Right lobe of liver (tissue), 6 donors: Measurements from ENCODE around the gene STPG4. TPM values are rescaled to one million over a fixed set of nuclear protein-coding genes. Genes with fewer than 3 reads are reported as not detected.

Experiments used
- ATAC-seq, 4 donors: fragments of 200-7000 bp; cut with Tn5 transposase; one replicate each; pipeline ENCODE4 v1.9.1; 2020; ENCODE audit warnings: mild to moderate bottlenecking in 4 of 4, moderate library complexity in 4 of 4
- DNase-seq, 3 donors: peaks; one replicate each; pipeline ENCODE4 v3.0.0-alpha.2; 2020
- H3K27ac ChIP-seq, 3 donors: fragments of 200-600 bp; one replicate each; pipeline ENCODE4 v1.8.0; 2022
- H3K27me3 ChIP-seq, 2 donors: fragments of 200-600 bp; one replicate each; pipeline ENCODE4 v1.8.0; 2022
- H3K36me3 ChIP-seq, 4 donors: fragments of 200-600 bp; sonication (generic) in 1 of 4; one replicate each; pipeline versions ENCODE4 v1.5.1 to v1.8.0; 2017 to 2022; ENCODE audit warnings: control low read depth in 1 of 4
- H3K4me1 ChIP-seq, 4 donors: fragments of 200-600 bp; sonication (generic) in 1 of 4; one replicate each; pipeline versions ENCODE4 v1.5.1 to v1.8.0; 2017 to 2022; ENCODE audit warnings: control low read depth in 1 of 4
- H3K4me3 ChIP-seq, 3 donors: fragments of 200-600 bp; one replicate each; pipeline ENCODE4 v1.8.0; 2022
- H3K9me3 ChIP-seq, 4 donors: fragments of 200-600 bp; sonication (generic) in 1 of 4; one replicate each; pipeline versions ENCODE4 v1.5.1 to v1.8.0; 2017 to 2022; ENCODE audit warnings: control low read depth in 1 of 4
- POLR2A ChIP-seq: fragments of 450-650 bp; IDR thresholded peaks from one replicate; pipeline ENCODE4 v1.6.1; 2017; ENCODE audit warnings: antibody characterized with exemption, mild to moderate bottlenecking
- WGBS: methylation state at CpG from one replicate; pipeline ENCODE4 v1.1.6; 2018; ENCODE audit warnings: low coverage, low lambda C conversion rate; ENCODE audit not compliant: insufficient coverage; ENCODE audit errors: missing lambda C conversion rate; 5-methylcytosine and 5-hydroxymethylcytosine counted together
- intact Hi-C, 2 donors: fragments of 100-400 bp; cut with DNase I; formaldehyde crosslinking; loops; one replicate each; pipeline versions ENCODE4 v1.11.2 to v1.14.1; 2022
- total RNA-seq, 6 experiments: library from RNA; depleted of rRNA in 2 of 6; stranded (reverse); fragments of >200 nt in 2 of 6; fragmentation: NEBNext Ultra II Directional in 3 of 6; extraction: Animal tissue kit (Norgen Biotek cat#: 25700) in 3 of 6; gene quantifications; one replicate each; pipeline versions ENCODE4 v1.1.0 to v1.2.4, GENCODE V29; 2016 to 2023
- TF ChIP-seq, protein P1 (sequence below), 4 donors: fragments of 200-600 bp in 3 of 4; fragments of 450-650 bp in 1 of 4; IDR thresholded peaks; one replicate each; pipeline versions ENCODE4 v1.5.1 to v1.8.0; 2016 to 2022; ENCODE audit warnings: antibody characterized with exemption in 4 of 4, mild to moderate bottlenecking in 2 of 4
- donor health status: DM: no; HTN: yes; CAD: no.
- donor health status: DM: no; HTN: no; CAD: no.
- donor health status: DM: no; HTN: no; CAD: no.
- donor health status: DM: no; HTN: yes; CAD: no.
- donor health status: DM: no; HTN: yes; CAD: no.

STPG4 gene
- total RNA-seq, 6 experiments from 2014 or later = not detected

DNA sequence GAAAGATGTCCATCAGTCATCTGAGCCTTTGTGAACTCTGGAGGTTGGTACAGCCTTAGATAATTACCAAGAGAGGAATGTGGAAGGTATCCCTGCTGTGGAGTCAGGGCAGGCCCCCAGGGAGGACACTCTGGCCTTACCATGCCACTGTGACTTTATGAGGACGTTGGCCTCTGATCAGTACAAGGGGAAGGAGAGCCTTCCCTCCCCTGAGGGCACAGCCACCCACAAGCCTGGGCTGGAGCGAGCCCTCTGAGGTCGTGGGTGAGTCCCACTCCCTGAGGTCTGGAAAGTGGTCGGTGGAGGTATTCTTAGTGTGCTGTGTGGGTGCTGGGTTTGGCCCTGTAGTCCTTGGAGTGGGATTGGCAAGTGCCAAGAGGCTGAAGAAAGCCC is 91.6 kb downstream of the STPG4 start:
- H3K27me3 ChIP-seq = no peaks in the 10 kb centered on the region
- TF ChIP-seq POLR2A = no peak
- TF ChIP-seq, protein P1, sequence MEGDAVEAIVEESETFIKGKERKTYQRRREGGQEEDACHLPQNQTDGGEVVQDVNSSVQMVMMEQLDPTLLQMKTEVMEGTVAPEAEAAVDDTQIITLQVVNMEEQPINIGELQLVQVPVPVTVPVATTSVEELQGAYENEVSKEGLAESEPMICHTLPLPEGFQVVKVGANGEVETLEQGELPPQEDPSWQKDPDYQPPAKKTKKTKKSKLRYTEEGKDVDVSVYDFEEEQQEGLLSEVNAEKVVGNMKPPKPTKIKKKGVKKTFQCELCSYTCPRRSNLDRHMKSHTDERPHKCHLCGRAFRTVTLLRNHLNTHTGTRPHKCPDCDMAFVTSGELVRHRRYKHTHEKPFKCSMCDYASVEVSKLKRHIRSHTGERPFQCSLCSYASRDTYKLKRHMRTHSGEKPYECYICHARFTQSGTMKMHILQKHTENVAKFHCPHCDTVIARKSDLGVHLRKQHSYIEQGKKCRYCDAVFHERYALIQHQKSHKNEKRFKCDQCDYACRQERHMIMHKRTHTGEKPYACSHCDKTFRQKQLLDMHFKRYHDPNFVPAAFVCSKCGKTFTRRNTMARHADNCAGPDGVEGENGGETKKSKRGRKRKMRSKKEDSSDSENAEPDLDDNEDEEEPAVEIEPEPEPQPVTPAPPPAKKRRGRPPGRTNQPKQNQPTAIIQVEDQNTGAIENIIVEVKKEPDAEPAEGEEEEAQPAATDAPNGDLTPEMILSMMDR (IDR thresholded peaks at IDR 0.05) = no peak
- no peak overlapping the region for H3K27ac ChIP-seq
- intact Hi-C loops = no loop called here
- WGBS = no CpG with 5 or more reads among the region's 4 CpGs
- H3K9me3 ChIP-seq = no peaks in the 10 kb centered on the region
- ATAC-seq (peak in 1 of 4 donors; percentile 3), DNase-seq (no peak)
- H3K4me1 ChIP-seq = peaks cover 0 to 29% (median 9%) of the 10 kb centered on the region in 4 donors
- peaks cover 0 to 2% (median 0%) of the 10 kb centered on the region in 4 donors for H3K36me3 ChIP-seq
- no peak overlapping the region for H3K4me3 ChIP-seq

- no peak for TF ChIP-seq POLR2A
- TF ChIP-seq, protein P1 (IDR thresholded peaks at IDR 0.05) = no peak
- no peak for ATAC-seq
- no peak overlapping the region for H3K4me3 ChIP-seq
- no peaks in the 10 kb centered on the region for H3K27me3 ChIP-seq
- intact Hi-C loops = no loop called here
- H3K4me1 ChIP-seq = peaks cover 0 to 29% (median 6%) of the 10 kb centered on the region in 4 donors
- H3K27ac ChIP-seq = no peak overlapping the region
- H3K36me3 ChIP-seq = peaks cover 0 to 2% (median 0%) of the 10 kb centered on the region in 4 donors
- WGBS = 79% methylated on average over 7 of the region's 8 CpGs
- DNase-seq = no peak
- no peaks in the 10 kb centered on the region for H3K9me3 ChIP-seq
Measured at GRCh38 chr2:47062681-47063537, 92.2 kb downstream of the STPG4 start.

- Histone ChIP-seq H3K27ac (no peak overlapping the region), H3K9me3 (no peaks in the 10 kb centered on the region), H3K36me3 (peaks cover 0 to 2% (median 0%) of the 10 kb centered on the region in 4 donors), H3K4me1 (peaks cover 0 to 28% (median 2%) of the 10 kb centered on the region in 4 donors), H3K27me3 (no peaks in the 10 kb centered on the region), H3K4me3 (no peak overlapping the region)
- 70% methylated on average over 6 of the region's 10 CpGs for WGBS
- ATAC-seq (peak in 1 of 4 donors; percentile 4), DNase-seq (no peak)
- intact Hi-C loops = no loop called here
- TF ChIP-seq, protein P1 (IDR thresholded peaks at IDR 0.05) = no peak
- TF ChIP-seq POLR2A = no peak
Measured at GRCh38 chr2:47061944-47062678, 93.0 kb downstream of the STPG4 start.

DNA sequence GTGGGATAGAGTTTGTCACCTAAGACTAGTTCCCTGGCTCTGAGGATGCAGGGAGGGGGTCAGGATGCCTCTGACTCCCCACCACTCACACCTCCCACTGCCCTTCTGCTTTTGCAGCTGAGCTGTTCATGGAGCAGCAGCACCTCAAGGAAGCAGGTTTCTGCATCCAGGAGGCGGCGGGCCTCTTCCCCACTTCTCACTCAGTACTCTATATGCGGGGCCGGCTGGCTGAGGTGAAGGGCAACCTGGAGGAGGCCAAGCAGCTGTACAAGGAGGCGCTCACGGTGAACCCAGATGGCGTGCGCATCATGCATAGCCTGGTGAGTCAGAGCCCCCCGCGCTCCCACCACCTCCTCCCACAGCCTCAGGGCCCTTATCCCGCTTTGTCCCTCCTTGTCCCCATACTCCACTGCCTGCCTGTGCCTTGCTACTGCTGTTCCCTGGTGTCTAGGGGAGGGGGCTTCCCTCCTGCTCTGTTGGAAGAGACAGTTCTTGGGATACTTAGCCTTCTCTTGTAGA is 94.4 kb downstream of the STPG4 start:
- H3K4me3 ChIP-seq = no peak overlapping the region
- DNase-seq = no peak
- 91% methylated on average over 6 of the region's 11 CpGs for WGBS
- no peaks in the 10 kb centered on the region for H3K9me3 ChIP-seq
- no peak for ATAC-seq
- no peak for TF ChIP-seq POLR2A
- TF ChIP-seq, protein P1 (IDR thresholded peaks at IDR 0.05) = no peak
- peaks cover 0 to 2% (median 0%) of the 10 kb centered on the region in 4 donors for H3K36me3 ChIP-seq
- H3K27ac ChIP-seq = no peak overlapping the region
- intact Hi-C loops = no loop called here
- H3K27me3 ChIP-seq = no peaks in the 10 kb centered on the region
- H3K4me1 ChIP-seq = peaks cover 0 to 31% (median 2%) of the 10 kb centered on the region in 4 donors
